Adrenal gland (tissue), 12 donors: ENCODE measurements around the gene NAP1L1. TPM values are rescaled to one million over a fixed set of nuclear protein-coding genes. Genes with fewer than 3 reads are reported as not detected.

Source experiments
- DNase-seq, 7 donors: peaks; one replicate each; pipeline ENCODE4 v3.0.0-alpha.2; 2019 to 2020
- H3K27ac ChIP-seq, 5 donors: fragments of 200-600 bp; sonication (generic) in 4 of 5; 1 replicate in 3 of 5; 2 replicates in 2 of 5; pipeline versions ENCODE4 v1.5.1 to v1.8.0; 2016 to 2020; ENCODE audit warnings: mild to moderate bottlenecking in 1 of 5
- H3K27me3 ChIP-seq: fragments of 200-600 bp; 2 replicates; pipeline ENCODE4 v1.8.0; 2021
- H3K36me3 ChIP-seq, 2 donors: fragments of 200-600 bp; replicated peaks in 1 of 2; 1 replicate in 1 of 2; 2 replicates in 1 of 2; pipeline versions ENCODE4 v1.5.1 to v1.8.0; 2018 to 2022
- H3K4me1 ChIP-seq, 2 donors: fragments of 200-600 bp; replicated peaks in 1 of 2; 1 replicate in 1 of 2; 2 replicates in 1 of 2; pipeline versions ENCODE4 v1.5.1 to v1.8.0; 2018 to 2021
- H3K4me3 ChIP-seq, 4 donors: fragments of 200-600 bp; sonication (generic) in 3 of 4; one replicate each; pipeline ENCODE4 v1.5.1; 2016 to 2018
- H3K9me3 ChIP-seq, 3 donors: fragments of 200-600 bp; sonication (generic) in 1 of 3; replicated peaks in 1 of 3; 1 replicate in 2 of 3; 2 replicates in 1 of 3; pipeline versions ENCODE4 v1.5.1 to v1.8.0; 2016 to 2021
- POLR2A ChIP-seq, 2 donors: fragments of 450-650 bp; IDR thresholded peaks; one replicate each; pipeline ENCODE4 v1.6.1; 2017; ENCODE audit warnings: antibody characterized with exemption in 2 of 2, mild to moderate bottlenecking in 2 of 2, moderate library complexity in 1 of 2
- WGBS, 4 donors: extraction: QIAGEN DNeasy Blood & Tissue Kit in 2 of 4; methylation state at CpG; one replicate each; pipeline versions ENCODE4 v1.1.5 to v1.1.7; 2013 to 2017; 5-methylcytosine and 5-hydroxymethylcytosine counted together
- intact Hi-C, 2 donors: fragments of 100-400 bp; cut with DNase I; formaldehyde crosslinking; loops; one replicate each; pipeline versions ENCODE4 v1.14.1 to v1.15.0; 2022 to 2023
- polyA plus RNA-seq, 3 donors: library from polyadenylated mRNA; stranded (reverse); fragments of 200-250 nt in 2 of 3; fragments of 350-450 nt in 1 of 3; fragmentation: Illumina TruSeq in 1 of 3; extraction: RNeasy Lipid Tissue Mini Kit (QIAGEN cat#74804) in 1 of 3; gene quantifications; one replicate each; pipeline ENCODE4 v1.2.3, GENCODE V29; 2013 to 2014
- total RNA-seq, 9 donors: library from RNA; depleted of rRNA in 4 of 9; stranded (reverse); fragments of >200 nt in 4 of 9; fragments of 120-200 nt in 1 of 9; fragmentation: NEBNext Ultra II Directional in 1 of 9; extraction: Animal tissue kit (Norgen Biotek cat#: 25700) in 1 of 9; gene quantifications; one replicate each; pipeline versions ENCODE4 v1.1.0 to v1.2.4, GENCODE V29; 2013 to 2023
- TF ChIP-seq, protein P1 (sequence below), 6 experiments: fragments of 450-650 bp in 4 of 6; fragments of 200-600 bp in 2 of 6; sonication (generic) in 1 of 6; IDR thresholded peaks; 1 replicate in 5 of 6; 2 replicates in 1 of 6; pipeline versions ENCODE4 v1.5.1 to v1.8.0; 2016 to 2021; ENCODE audit warnings: antibody characterized with exemption in 6 of 6, mild to moderate bottlenecking in 2 of 6, moderate library complexity in 1 of 6
- donor health status: healthy with polysubstance abuse.
- donor health status: Bipolar disorder and iron deficiency.
- donor health status: DM: yes; HTN: yes; CAD: no.
- donor health status: DM: no; HTN: no; CAD: no.
- donor health status: DM: no; HTN: no; CAD: no.
- donor health status: DM: yes; HTN: yes; CAD: no.

The NAP1L1 gene
- total and polyA plus RNA-seq, 12 donors = 216 to 518 (median 347) TPM

DNA sequence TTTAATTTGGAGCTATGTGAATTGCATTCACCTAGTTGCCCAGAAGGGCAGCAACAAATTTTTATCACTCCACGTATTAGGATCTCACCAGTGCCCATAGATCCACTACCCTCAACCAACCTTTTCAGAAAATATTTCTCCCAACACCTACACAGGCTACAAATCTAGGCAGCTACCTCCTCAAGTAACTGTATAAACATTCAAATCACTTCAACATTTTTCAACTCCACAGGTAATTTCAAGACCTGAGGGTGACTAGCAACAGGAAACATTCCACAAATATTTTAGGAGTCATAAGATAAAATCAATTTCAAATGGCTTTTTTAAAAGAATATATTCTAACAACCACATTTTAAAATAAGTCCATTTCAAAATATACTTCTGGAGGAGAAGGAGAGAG lies 65.8 kb downstream of the NAP1L1 start:
- 86 to 95% (median 92%) methylated on average over 1 of the region's 1 CpG for WGBS, 4 donors

DNA sequence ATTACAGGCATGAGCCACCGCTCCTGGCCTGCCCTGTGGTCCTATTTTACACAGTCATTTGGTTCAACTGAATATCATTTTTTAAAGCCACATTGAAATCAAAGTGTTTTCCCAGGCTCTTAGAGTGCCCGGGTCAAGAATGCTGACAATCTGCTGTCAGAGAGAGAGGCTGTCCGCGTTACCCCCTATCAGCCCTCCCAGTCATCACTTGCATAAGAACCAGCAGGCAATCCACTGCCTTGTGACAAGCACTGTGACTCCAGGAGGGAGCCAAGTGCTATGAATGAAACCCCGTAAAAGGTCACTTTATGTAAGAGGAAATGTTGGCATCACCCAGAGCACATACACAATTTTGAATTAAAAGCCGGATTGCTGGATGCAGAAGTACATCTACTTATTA lies 66.4 kb downstream of the NAP1L1 start:
- intact Hi-C loops = no loop called here

More for the DNA sequence above, 65.8 kb downstream of the NAP1L1 start:
- intact Hi-C loops = no loop called here
- peaks cover 7% of the 10 kb centered on the region in 2 donors for H3K4me1 ChIP-seq
- no peaks in the 10 kb centered on the region for H3K27me3 ChIP-seq
- no peak for DNase-seq
- no peak overlapping the region for H3K27ac ChIP-seq
- TF ChIP-seq, protein P1, sequence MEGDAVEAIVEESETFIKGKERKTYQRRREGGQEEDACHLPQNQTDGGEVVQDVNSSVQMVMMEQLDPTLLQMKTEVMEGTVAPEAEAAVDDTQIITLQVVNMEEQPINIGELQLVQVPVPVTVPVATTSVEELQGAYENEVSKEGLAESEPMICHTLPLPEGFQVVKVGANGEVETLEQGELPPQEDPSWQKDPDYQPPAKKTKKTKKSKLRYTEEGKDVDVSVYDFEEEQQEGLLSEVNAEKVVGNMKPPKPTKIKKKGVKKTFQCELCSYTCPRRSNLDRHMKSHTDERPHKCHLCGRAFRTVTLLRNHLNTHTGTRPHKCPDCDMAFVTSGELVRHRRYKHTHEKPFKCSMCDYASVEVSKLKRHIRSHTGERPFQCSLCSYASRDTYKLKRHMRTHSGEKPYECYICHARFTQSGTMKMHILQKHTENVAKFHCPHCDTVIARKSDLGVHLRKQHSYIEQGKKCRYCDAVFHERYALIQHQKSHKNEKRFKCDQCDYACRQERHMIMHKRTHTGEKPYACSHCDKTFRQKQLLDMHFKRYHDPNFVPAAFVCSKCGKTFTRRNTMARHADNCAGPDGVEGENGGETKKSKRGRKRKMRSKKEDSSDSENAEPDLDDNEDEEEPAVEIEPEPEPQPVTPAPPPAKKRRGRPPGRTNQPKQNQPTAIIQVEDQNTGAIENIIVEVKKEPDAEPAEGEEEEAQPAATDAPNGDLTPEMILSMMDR (IDR thresholded peaks at IDR 0.05) = no peak
- TF ChIP-seq POLR2A (IDR thresholded peaks at IDR 0.05) = no peak
- no peak overlapping the region for H3K4me3 ChIP-seq
- no peaks in the 10 kb centered on the region for H3K9me3 ChIP-seq
- no peaks in the 10 kb centered on the region for H3K36me3 ChIP-seq

DNA sequence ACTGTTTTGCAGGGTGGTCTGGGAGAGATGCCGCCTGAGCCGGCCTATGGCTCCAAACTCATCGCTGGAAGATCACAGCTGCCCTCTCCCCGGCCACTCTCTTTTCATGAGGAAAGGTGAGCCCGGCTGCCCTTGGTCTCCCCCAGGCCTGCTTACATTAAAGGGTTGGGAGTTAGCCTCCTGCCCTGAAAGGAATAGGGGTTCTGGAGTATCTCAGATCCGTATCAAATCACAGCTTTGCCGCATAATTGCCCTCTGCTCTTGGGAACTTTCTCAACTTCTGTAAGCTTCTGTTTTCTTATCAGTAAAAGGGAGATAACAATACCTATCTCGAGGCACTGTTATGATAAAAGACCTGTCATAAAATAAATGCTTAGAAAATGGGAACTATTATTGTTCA lies 70.5 kb downstream of the NAP1L1 start:
- 71 to 81% (median 78%) methylated on average over 7 to 8 of the region's 8 CpGs for WGBS, 4 donors
- H3K4me3 ChIP-seq = no peak overlapping the region
- no peaks in the 10 kb centered on the region for H3K9me3 ChIP-seq
- no peaks in the 10 kb centered on the region for H3K4me1 ChIP-seq
- H3K27ac ChIP-seq = no peak overlapping the region
- H3K36me3 ChIP-seq = no peaks in the 10 kb centered on the region
- TF ChIP-seq POLR2A (IDR thresholded peaks at IDR 0.05) = no peak
- TF ChIP-seq, protein P1 (IDR thresholded peaks at IDR 0.05) = no peak
- DNase-seq = no peak
- no peaks in the 10 kb centered on the region for H3K27me3 ChIP-seq
- intact Hi-C loops = no loop called here

More for the DNA sequence above, 66.4 kb downstream of the NAP1L1 start:
- H3K27ac ChIP-seq = no peak overlapping the region
- peak in 1 of 7 donors; percentile 21 for DNase-seq
- 71 to 81% (median 75%) methylated on average over 6 of the region's 6 CpGs for WGBS, 4 donors
- TF ChIP-seq, protein P1 (IDR thresholded peaks at IDR 0.05) = no peak
- TF ChIP-seq POLR2A (IDR thresholded peaks at IDR 0.05) = no peak
- no peak overlapping the region for H3K4me3 ChIP-seq
- H3K27me3 ChIP-seq = no peaks in the 10 kb centered on the region
- H3K4me1 ChIP-seq = peaks cover 7% of the 10 kb centered on the region in 2 donors
- no peaks in the 10 kb centered on the region for H3K36me3 ChIP-seq
- H3K9me3 ChIP-seq = no peaks in the 10 kb centered on the region

DNA sequence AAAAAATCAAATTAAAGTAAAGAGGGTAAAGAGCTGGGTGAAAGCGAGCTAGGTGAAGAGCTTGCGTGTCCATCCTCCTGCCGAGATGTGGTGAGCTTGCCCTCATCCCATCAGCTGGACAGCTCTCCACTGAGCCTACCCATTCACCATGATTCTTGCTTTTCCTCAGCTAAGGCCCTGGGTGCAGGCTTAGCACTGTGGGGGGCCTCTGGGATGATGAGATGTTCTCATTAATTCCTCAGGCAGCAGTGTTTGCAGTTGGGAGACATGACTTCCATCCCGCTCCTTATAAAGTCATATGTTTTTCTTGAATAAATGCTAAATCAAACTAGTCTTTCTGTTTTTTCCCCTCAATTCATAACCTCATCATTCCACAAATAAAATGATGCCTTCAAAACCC lies 70.9 kb downstream of the NAP1L1 start:
- DNase-seq = no peak
- Histone ChIP-seq H3K27ac (no peak overlapping the region), H3K4me3 (no peak overlapping the region), H3K9me3 (no peaks in the 10 kb centered on the region), H3K27me3 (no peaks in the 10 kb centered on the region), H3K4me1 (no peaks in the 10 kb centered on the region), H3K36me3 (no peaks in the 10 kb centered on the region)
- 95 to 99% (median 98%) methylated on average over 4 of the region's 4 CpGs for WGBS, 4 donors
- TF ChIP-seq, protein P1 (IDR thresholded peaks at IDR 0.05) = no peak
- TF ChIP-seq POLR2A (IDR thresholded peaks at IDR 0.05) = no peak
- intact Hi-C loops = no loop called here
